NK-92 (cell line): ENCODE measurements around the gene KCNJ11.
"Not testable (repeated sequence)": the region's sequence is repeated elsewhere in the genome, so short reads cannot be mapped to it uniquely, and the experiment has no call there.

Experiments used
- DNase-seq: peaks from one replicate; lab custom pipeline; 2025; ENCODE audit not compliant: unreplicated experiment; lab: John Stamatoyannopoulos, UW

The KCNJ11 gene

GRCh38 chr11:17388609-17389210 is at the start of gene KCNJ11:
TSS of gene KCNJ11 (minus strand) at chr11:17388659. CDS start at chr11:17388091, 568 bp downstream.
- no peak for DNase-seq

GRCh38 chr11:17437366-17437765 is 48.9 kb upstream of the KCNJ11 start:
- DNase-seq: no peak

DNA sequence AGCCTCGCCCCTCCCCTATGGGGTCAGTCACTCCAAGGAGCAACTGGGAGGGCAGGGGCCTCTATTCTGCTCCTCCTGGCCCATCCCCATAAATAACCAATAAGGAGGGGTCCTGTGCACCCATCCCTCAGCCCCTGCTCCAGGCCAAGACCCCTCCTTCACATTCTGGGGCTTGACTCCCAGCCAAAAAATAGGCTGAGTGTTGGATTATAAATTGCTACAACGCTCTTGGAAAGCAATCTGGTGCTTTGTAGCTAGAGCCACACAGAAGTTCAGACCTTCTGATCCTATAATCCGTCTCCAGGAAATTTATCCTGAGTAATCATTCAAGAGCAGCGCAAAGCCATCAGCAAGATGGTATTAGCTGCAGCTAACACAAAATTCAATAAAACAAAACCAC is 45.6 kb upstream of the KCNJ11 start:
- DNase-seq: no peak

DNA sequence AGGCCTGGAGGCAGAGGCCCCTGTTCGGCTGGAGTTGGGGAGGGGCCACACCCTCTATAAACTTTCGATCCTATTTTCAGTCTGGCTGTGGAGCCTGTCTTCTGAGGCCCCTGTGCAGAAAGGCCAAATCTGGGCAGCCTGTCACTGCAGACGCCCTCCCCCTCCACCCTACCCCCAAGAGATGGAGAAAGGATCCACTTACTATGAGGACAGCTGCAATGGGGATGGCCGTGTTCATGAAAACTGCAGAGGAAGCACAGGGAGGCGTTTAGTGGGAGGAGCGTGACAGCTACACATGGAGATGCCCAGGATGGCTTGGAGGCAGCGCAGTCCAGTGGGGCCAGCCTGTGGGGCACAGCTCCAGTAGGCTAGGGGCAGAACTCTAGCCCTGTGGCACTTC is 43.5 kb upstream of the KCNJ11 start:
- DNase-seq: no peak

- no peak for DNase-seq
Observed at GRCh38 chr11:17431139-17431538, 42.7 kb upstream of the KCNJ11 start.

GRCh38 chr11:17430616-17431015 is 42.2 kb upstream of the KCNJ11 start:
- DNase-seq: no peak

DNA sequence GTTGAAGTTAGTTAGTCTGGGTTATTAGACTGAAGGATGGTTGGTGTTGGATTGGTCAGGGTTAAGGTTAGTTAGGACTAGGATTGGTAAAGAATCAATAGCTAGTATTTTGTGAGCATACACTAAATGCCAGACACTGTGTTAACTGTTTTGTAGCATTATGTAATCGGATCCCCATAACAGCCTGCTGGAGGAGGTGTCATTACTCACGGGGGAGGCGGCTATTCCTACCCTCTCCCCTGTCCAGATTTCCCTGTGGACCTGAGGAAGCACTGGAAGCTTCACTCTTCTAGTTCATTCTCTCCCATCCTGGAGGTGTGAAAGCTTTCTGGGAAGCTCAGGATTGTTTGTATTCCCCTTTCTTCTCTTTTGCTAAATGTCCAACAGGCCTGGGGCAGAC is 40.5 kb upstream of the KCNJ11 start:
- no peak for DNase-seq

DNA sequence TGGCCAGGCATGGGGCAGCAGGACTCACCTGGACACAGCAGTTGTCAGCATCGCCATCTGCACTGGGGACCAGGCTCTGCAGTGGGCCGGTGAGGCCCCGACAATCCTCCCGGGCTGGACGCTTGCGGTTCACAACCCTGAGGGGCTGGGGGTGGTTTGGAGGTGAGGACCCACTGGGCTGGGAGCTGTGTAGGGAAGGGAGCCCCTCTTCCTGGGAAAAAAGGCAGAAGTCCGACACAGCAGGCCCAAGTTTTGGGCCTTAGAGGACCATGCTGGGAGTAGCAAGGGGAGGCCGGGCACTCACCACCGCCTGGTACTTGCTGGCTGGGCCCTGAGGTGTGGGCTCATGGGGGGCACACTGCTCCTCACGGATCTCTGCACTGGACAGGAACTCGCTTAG is 39.8 kb upstream of the KCNJ11 start:
- no peak for DNase-seq

DNA sequence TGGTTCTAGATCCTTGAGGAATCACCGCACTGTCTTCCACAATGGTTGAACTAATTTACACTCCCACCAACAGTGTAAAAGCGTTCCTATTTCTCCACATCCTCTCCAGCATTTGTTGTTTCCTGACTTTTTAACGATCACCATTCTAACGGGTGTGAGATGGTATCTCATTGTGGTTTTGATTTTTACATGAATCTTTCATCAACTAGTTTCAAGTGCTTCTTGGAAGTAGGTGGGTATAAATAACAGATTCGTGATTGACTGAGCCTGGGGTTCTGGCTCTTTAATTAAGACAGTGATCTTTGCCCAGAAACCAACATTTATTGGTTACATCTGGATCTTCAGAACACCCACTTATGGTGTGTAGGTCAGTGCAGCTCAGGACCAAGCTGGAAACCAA is 37.8 kb upstream of the KCNJ11 start:
- DNase-seq: not testable (repeated sequence)

DNA sequence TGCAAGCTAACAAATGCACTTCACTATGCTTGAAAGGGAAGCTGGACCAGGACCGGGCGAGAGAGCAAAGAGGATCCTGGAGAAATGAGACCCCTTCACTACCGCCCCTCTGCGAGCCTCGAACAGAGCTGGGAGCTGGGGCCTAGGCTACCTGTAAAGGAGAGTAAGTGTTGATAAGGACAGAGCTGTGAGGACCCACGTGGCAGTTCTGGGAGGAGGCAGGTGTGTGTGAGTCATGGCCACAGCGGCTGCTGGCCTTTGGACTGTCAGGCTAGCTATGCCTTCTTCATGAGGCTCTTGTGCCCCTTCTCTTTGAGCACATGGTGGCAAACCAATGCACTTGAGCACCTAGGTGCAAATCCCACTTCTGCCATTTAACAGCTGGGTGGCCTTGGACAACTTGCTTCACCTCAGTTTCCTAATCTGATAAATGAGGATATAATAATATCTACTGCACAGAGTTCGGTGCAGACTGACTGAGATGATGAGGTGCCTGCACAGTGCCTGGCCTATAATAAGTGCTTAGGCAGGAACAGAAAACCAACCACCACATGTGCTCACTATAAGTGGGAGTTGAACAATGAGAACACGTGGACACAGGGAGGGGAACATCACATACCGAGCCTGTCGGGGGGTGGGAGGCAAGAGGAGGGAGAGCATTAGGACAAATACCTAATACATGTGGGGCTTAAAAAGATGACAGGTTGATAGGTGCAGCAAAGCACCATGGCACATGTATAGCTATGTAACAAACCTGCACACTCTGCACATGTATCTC is 35.3 kb upstream of the KCNJ11 start:
- DNase-seq: no peak

DNA sequence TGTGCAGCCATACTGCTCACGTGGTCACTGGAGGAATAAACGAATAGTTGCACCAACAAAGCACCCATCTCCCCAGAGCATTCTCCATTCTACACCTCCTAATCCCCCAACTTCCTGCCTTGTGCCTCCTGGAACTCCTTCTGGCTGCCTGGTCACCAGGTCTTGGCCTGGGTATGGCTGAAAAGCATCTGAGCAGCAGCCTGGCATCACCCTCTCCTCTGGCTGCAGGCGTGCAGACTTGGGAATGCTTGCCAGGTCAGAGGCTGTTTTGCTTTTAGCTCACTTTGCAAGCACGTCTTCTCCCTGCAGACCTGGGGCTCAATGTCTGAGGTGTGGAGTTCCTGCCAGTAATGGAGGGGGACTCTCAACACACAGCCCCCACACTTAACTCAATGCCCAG is 33.3 kb upstream of the KCNJ11 start:
- DNase-seq: no peak

- no peak for DNase-seq
Observed at GRCh38 chr11:17418444-17419081, 30.1 kb upstream of the KCNJ11 start.

GRCh38 chr11:17416492-17416891 is 28.0 kb upstream of the KCNJ11 start:
- DNase-seq: no peak

DNA sequence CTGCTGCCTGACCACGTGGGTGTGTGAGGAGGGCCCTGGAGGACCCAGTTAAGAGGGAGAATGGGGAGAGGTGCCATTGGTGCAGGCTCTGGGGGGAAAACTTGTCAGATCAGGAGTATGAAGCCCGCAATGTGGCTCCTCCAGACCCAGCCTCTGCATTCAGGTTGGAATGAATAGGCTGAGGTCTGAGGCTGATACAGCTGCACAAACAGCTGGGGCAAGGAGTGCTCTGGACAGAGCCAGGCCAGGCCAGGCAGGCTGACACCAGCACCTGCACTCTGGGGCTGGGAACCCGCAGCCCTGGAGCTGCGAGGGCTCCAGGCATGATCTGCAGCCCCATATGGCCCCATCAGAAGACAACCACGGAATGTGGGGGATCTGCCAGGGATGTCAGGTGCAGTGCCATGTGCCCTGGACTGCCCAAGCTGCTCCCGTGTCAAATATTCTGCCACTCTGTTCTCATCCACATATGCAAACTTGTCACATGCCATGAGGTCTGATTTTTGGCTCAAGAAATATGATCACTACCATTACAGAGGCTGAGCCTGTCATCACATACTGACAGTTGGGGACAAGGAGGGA is 27.2 kb upstream of the KCNJ11 start:
- DNase-seq: no peak

DNA sequence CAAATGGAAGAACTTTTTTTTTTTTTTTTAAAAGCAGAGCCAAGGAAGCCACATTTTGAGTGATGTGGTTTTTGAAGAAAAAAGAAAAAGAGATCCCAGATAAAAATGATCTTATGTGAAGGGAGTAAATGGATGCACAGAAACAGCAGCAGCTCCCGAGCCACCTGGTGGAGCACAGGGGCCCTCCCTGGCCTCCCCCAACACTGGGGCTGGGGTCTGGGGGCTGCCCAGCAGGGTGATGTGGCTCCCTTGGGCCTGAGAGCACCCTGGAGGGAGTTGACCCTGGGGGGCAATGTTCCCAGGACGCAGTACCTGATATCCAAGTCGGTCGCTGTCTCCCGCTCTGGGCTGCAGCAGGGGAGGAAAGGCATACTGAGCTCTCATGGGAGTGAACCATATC is 26.5 kb upstream of the KCNJ11 start:
- DNase-seq: no peak

DNA sequence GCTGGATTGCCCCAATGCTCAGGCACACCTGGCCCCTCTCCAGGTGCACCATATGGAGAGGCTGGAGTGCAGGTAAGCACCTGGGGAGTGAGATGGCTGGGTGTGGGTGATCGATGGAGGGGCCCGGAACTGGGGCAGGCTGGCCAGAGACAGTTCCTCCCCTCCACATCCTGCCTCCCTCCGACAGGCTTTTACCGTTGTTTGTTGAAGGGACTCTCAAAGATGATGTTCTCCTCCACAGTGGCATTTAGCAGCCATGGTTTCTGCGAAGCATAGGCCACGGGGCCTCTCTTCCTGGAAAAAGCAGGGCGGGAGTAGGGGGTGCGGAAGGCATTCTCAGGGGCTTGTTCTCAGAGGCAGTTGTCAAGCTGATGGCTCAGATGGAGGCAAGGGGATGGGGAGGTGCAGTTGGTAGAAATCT is 25.9 kb upstream of the KCNJ11 start:
- no peak for DNase-seq

GRCh38 chr11:17413414-17414316 is 25.2 kb upstream of the KCNJ11 start:
- DNase-seq: no peak

- no peak for DNase-seq
Observed at GRCh38 chr11:17412488-17413180, 24.2 kb upstream of the KCNJ11 start.

GRCh38 chr11:17411418-17411817 is 23.0 kb upstream of the KCNJ11 start:
- no peak for DNase-seq
